Fibroblast of lung (primary cell): ENCODE data around the gene L1CAM.

Experiments
- CTCF ChIP-seq, 2 donors: IDR thresholded peaks in 1 of 2; conservative IDR thresholded peaks in 1 of 2; 1 replicate in 1 of 2; 2 replicates in 1 of 2; pipeline ENCODE4 v1.5.1; 2011 to 2012; ENCODE audit warnings: low read length in 2 of 2, control low read depth in 1 of 2, inconsistent platforms in 1 of 2, low read depth in 1 of 2, mild to moderate bottlenecking in 1 of 2
- EZH2 ChIP-seq: IDR thresholded peaks from 2 replicates; pipeline ENCODE4 v1.5.1; 2012; ENCODE audit warnings: low read length, control low read depth, mild to moderate bottlenecking; ENCODE audit errors: missing control alignments

- no peak for TF ChIP-seq CTCF (conservative IDR thresholded peaks at IDR 0.05 in 1 of 2, IDR thresholded peaks at IDR 0.05 in 1 of 2; ENCODE audit: low read depth in 1 of 2, low read length in 2 of 2)
- TF ChIP-seq EZH2: no peak
Observed at GRCh38 chrX:153932220-153932915, 46.4 kb upstream of the L1CAM start.
